ENCODE data around the gene LPP. TPM values are rescaled to one million over a fixed set of nuclear protein-coding genes. Genes with fewer than 3 reads are reported as not detected.
"Not testable (repeated sequence)": the region's sequence is repeated elsewhere in the genome, so short reads cannot be mapped to it uniquely, and the experiment has no call there.

The LPP gene
- polyA plus RNA-seq, 3 donors, result 14.1 to 23.2 (median 15.3) TPM

GRCh38 chr3:188128905-188129304, 25.1 kb upstream of the LPP start:
- no CpG with 5 or more reads among the region's 1 CpG for WGBS (ENCODE audit: insufficient coverage)
- no peak for DNase-seq
- Histone ChIP-seq H3K4me2 (replicated peaks; ENCODE audit: extremely low read depth, low read length, poor library complexity, severe bottlenecking) (no peak overlapping the region), H3K4me1 (ENCODE audit: control insufficient read depth in 1 of 2, insufficient read depth in 2 of 2, low read length in 2 of 2) (peaks cover 9 to 16% of the 10 kb centered on the region in 2 donors), H3K4me3 (replicated peaks in 1 of 3; ENCODE audit: low read depth in 2 of 3, low read length in 3 of 3) (no peak overlapping the region), H4K20me1 (ENCODE audit: insufficient read depth, low read length) (no peaks in the 10 kb centered on the region), H3K27ac (ENCODE audit: low read depth in 1 of 2, low read length in 2 of 2) (no peak overlapping the region), H3K9me3 (replicated peaks in 1 of 2; ENCODE audit: control insufficient read depth in 1 of 2, insufficient read depth in 1 of 2, low read length in 2 of 2) (no peaks in the 10 kb centered on the region), H3K9ac (ENCODE audit: insufficient read depth, low read length, poor library complexity, severe bottlenecking) (no peak overlapping the region), H3K27me3 (ENCODE audit: control insufficient read depth in 2 of 2, insufficient read depth in 2 of 2, low read length in 2 of 2) (no peaks in the 10 kb centered on the region), H3K79me2 (ENCODE audit: insufficient read depth, low read length) (no peaks in the 10 kb centered on the region), H3K36me3 (replicated peaks in 1 of 2; ENCODE audit: control insufficient read depth in 1 of 2, insufficient read depth in 2 of 2, low read length in 2 of 2) (no peaks in the 10 kb centered on the region), H2AFZ (ENCODE audit: insufficient read depth, low read depth, low read length, poor library complexity, severe bottlenecking) (no peak overlapping the region)
- H3K27me3 Mint-ChIP-seq (ENCODE audit: low read depth in 3 of 3), result peaks cover 0 to 4% (median 2%) of the 10 kb centered on the region in 3 donors
- no peak overlapping the region for H3K27ac Mint-ChIP-seq
- H3K4me1 Mint-ChIP-seq, result peaks cover 13% of the 10 kb centered on the region
- H3K9me3 Mint-ChIP-seq, result peaks cover 0 to 4% (median 0%) of the 10 kb centered on the region in 7 donors
- H3K36me3 Mint-ChIP-seq, result peaks cover 0 to 1% of the 10 kb centered on the region in 2 donors
- intact Hi-C loops (cut with micrococcal nuclease), result no loop called here
- TF ChIP-seq, protein P1, sequence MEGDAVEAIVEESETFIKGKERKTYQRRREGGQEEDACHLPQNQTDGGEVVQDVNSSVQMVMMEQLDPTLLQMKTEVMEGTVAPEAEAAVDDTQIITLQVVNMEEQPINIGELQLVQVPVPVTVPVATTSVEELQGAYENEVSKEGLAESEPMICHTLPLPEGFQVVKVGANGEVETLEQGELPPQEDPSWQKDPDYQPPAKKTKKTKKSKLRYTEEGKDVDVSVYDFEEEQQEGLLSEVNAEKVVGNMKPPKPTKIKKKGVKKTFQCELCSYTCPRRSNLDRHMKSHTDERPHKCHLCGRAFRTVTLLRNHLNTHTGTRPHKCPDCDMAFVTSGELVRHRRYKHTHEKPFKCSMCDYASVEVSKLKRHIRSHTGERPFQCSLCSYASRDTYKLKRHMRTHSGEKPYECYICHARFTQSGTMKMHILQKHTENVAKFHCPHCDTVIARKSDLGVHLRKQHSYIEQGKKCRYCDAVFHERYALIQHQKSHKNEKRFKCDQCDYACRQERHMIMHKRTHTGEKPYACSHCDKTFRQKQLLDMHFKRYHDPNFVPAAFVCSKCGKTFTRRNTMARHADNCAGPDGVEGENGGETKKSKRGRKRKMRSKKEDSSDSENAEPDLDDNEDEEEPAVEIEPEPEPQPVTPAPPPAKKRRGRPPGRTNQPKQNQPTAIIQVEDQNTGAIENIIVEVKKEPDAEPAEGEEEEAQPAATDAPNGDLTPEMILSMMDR (IDR thresholded peaks at IDR 0.05), result no peak
- H3K4me3 Mint-ChIP-seq, result no peak overlapping the region

- H3K9ac ChIP-seq (ENCODE audit: insufficient read depth, low read length, poor library complexity, severe bottlenecking); H3K4me3 Mint-ChIP-seq; H3K36me3 ChIP-seq (replicated peaks in 1 of 2; ENCODE audit: control insufficient read depth in 1 of 2, insufficient read depth in 2 of 2, low read length in 2 of 2); H4K20me1 ChIP-seq (ENCODE audit: insufficient read depth, low read length); H3K36me3 Mint-ChIP-seq; H3K27ac Mint-ChIP-seq; intact Hi-C loops (cut with micrococcal nuclease); DNase-seq; H3K4me1 Mint-ChIP-seq; H3K79me2 ChIP-seq (ENCODE audit: insufficient read depth, low read length); H3K27me3 Mint-ChIP-seq (ENCODE audit: low read depth in 3 of 3); H3K27me3 ChIP-seq (ENCODE audit: control insufficient read depth in 2 of 2, insufficient read depth in 2 of 2, low read length in 2 of 2); H3K4me1 ChIP-seq (ENCODE audit: control insufficient read depth in 1 of 2, insufficient read depth in 2 of 2, low read length in 2 of 2); H3K9me3 ChIP-seq (replicated peaks in 1 of 2; ENCODE audit: control insufficient read depth in 1 of 2, insufficient read depth in 1 of 2, low read length in 2 of 2); H3K4me3 ChIP-seq (replicated peaks in 1 of 3; ENCODE audit: low read depth in 2 of 3, low read length in 3 of 3); H3K27ac ChIP-seq (ENCODE audit: low read depth in 1 of 2, low read length in 2 of 2); H3K4me2 ChIP-seq (replicated peaks; ENCODE audit: extremely low read depth, low read length, poor library complexity, severe bottlenecking); H3K9me3 Mint-ChIP-seq; H2AFZ ChIP-seq (ENCODE audit: insufficient read depth, low read depth, low read length, poor library complexity, severe bottlenecking): not testable (repeated sequence)
- WGBS (ENCODE audit: insufficient coverage), result no CpG with 5 or more reads among the region's 2 CpGs
Measured at GRCh38 chr3:188131023-188131422, 22.9 kb upstream of the LPP start.

Data from CD14-positive monocyte (primary cell).